NCI-H2227 (cell line): ENCODE measurements around the gene S1PR3.

Experiments
- DNase-seq: peaks from one replicate; lab custom pipeline; 2025; ENCODE audit not compliant: unreplicated experiment; lab: John Stamatoyannopoulos, UW

The S1PR3 gene

DNA sequence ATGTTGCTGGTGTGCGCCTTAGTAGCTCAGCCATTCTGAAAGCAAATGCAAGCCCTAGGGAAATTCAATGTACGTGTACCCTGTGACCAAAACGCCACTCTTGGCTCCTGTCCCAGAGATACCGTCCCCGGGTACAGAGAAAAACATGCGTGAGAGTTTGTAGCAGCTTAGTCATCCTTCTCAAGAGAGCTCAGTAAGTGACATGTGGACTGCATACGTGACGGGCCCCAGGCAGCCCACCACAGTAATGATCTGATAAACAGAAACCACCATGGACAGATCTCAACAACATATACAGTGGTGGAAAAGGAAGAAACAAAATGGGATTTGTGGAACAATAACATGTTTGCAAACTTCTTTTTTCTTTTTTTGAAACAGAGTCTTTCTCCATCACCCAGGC, 45.1 kb downstream of the S1PR3 start:
- DNase-seq = no peak

DNA sequence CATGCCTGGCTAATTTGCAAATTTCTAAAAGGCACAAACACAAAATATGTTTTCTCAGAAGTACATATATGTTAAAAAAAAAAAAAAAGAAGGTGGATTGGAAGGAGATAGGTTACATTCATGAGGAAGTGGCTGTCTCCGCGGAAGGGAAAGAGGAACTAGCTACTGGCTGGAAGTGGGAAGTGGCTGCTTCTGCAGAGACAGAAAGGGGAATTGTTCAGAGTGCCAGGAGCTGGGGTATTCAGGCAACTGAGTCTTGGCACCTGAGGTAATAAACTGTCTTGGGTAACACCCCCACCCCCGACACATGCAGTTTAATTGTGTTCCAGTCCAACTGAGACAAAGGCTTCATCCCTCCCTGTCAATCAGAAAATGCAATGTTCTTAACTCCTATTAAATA, 45.6 kb downstream of the S1PR3 start:
- DNase-seq = no peak

DNA sequence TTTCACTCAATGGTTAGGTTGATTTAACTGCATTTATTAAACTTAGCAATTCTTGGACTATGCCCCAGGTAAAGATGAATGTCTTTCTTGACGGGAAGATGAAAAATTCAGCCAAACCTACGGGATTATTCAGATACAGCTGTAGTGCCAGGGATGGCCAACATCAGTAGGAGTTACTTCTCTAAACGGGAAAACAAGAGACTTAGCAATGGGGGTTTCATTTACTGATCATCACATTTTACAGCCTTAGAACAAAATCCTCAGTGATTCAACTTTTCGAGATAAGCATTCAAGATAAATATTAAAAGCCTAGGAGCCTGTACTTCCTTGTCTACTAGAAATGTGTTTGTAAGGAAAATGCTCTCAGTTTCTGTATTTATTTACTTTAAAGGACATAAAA, 46.1 kb downstream of the S1PR3 start:
- DNase-seq = no peak

DNA sequence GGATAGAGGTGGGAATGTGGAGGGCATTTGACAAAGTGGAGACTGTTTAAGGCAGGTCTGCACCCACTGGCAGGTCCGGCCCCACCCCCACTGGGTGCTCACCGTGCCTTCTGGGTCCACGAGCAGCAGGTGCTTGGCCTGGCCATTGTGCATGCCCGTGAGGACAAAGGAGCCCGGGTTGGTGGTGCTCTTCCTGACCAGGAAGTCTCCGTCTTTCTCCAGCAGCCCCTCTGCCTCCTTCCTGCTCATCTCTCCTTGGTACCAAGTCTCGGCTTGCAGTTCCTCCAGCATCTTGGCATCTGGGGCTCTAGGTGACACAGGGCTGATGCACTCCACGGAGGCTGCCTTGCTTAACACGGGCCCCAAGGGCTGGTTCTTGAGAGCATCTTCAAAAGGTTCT, 46.6 kb downstream of the S1PR3 start:
- DNase-seq = no peak

DNA sequence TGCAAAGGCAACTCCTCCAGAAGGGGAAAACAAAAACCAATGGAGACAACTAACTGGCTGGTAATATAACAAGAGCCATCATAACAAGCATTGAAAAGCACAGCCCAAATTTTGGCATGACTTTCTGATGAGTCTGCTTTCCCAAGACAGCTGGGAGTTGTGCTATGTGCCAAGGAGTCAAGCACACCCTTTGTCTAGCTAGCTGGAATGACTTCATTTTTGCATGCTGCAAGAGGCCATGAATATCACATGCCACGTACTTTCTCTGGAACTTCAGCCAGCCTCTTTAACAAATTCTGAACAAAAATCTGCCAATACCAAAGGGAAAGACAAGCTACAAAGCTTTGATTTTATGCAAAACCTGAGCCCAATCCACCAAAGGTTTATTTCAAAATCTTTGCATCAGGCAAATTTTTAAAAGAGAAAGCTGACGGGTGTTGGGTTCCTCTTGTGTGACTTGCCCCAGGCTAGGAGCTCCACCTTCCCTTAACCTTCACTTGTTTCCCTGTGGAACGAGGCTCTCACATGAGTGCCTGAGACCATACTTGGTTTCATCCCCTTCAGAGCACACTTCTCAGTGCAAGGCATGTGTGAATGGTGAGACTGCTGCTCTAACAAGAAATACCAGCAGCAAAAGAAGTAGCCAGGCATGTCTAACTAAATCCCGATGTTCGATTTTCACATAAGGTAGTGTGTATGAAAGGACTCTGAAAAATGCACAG, 47.3 kb downstream of the S1PR3 start:
- DNase-seq = no peak

DNA sequence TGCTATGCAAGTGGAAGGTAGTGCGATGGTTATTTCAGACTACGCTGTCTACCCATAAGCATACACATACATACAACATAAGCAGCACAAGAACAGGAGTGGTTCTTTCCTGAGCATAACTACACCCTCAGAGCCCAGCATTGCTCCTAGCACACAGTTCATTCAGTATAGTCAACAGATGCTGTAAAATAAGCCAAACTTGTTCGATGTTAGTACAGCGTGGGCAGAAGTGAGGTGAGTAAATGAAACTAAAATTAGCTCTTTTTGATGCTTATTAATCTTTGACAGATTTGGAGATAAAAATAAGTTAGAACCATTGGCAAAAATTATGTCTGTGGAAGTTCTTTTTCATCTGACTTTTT, 47.8 kb downstream of the S1PR3 start:
- no peak for DNase-seq

DNA sequence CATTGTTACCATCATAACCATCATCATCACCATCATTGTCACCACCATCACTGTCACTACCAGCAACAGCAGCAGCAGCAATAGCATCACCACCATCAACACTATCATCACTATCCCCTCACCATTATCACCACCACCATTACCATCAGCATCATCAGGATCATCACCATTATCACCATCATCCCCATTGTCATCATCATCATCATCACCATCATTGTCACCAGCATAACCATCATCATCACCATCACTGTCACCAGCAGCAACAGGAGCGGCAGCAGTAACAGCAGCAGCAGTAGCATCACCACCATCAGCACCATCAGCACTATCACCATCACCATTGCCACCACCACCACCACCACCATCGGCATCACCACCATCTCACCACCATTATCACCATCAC, 48.4 kb downstream of the S1PR3 start:
- DNase-seq = no peak

DNA sequence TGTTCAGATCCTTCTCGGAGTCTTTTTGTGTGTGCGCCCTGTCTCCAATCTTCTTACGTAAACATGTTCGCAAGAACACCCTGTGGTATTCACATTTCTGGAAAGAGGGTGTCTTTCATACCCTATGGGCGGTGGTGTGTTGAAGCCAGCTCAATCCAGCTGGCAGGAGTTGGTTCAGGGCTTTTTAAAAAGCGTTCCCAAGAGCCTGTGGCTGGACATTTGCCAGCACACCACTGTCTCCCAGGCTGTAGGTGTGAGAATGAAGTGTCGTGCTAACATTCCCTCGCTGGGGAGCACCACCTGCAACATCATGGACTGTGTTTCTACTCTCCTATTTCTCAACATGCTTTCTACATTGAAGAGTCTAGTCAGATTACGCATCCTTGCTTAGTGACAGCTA, 51.7 kb downstream of the S1PR3 start:
- DNase-seq = no peak

DNA sequence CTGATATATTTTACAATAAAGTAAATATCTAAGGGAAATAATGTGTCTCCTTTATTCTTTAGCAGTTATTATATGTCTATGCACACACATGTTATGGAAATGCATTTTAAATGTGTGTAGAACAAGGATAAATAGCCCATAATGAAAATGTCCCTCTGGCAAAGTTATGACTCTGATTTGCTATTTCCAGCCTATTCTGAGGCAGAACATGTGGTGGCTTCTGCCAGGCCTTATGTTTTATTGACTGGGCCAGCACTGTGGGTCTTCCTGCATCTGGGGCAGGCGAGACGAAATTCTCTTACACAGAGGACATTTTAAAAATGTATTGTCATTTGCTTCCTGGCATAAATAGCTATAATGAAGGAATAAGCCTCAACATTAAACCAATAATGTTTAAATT, 52.8 kb downstream of the S1PR3 start:
- DNase-seq = no peak

DNA sequence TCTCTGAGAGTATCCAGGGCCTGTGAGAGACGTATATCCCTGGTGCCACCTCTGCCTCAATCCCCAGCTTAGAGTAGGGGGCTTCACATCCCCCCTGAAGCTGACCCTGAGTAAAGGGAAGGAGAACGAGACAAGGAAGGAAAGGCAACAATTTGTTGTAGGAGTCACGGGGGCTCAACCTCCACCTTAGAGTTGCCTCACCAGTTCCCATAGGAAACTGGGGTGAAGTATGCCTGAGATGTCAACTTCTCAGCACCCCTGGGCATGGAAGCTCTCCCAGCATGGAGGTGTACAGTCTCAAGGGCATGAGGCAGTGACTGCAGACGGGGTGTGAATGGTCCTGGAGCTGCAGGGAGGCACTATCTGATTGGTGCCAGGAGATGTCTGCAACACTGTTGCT, 53.6 kb downstream of the S1PR3 start:
- no peak for DNase-seq

DNA sequence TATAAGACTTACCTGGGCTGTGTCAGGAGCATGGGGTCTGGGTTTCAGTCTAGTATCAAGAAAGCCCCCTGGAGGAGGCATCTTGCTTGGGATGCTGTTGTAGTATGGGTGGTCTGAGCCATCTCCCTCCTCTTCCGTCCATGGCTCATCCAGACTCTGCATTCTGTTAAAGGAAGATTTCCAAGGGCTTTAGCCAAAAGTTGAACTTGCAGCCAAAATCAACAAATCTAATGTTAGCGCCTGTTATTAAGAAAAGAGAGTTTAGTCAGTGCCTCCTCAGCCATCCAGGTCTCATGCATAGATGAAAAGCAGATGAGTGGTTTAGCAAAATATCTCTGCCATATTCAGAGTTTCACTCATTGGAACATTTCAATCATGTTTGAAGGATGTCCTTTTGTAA, 55.6 kb downstream of the S1PR3 start:
- no peak for DNase-seq

DNA sequence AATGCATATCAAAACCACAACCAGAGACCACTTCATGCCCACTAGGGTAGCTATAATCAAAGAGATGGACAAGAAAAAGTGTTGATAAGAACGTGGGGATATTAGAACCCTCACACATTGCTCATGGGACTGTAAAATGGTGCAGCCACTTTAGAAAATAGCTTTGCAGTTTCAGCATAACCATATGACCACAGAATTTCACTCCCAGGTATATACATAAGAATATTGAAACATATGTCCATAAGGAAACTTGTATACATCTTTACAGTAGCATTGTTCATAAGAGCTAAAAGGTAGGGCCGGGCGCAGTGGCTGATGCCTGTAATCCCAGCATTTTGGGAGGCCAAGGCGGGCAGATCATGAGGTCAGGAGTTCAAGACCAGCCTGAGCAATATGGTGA, 56.4 kb downstream of the S1PR3 start:
- no peak for DNase-seq

DNA sequence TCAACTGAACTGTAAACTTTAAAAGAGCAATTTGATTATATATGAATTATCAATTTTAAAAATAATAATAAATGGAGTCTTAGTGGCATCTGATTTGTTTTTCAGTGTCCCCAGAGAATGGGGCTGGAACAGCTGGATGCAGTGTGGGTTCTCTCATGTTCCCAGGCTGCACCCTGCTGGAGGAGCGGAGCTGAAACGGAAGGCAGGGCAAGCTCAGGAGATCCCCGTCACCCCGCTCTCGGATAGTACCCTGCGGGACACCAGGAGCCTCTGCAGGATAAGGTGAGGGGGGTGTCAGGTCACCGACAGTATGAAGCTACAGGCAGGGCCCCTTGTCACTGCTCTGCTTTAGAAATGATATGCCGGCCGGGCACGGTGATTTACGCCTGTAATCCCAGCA, 57.3 kb downstream of the S1PR3 start:
- DNase-seq = no peak

DNA sequence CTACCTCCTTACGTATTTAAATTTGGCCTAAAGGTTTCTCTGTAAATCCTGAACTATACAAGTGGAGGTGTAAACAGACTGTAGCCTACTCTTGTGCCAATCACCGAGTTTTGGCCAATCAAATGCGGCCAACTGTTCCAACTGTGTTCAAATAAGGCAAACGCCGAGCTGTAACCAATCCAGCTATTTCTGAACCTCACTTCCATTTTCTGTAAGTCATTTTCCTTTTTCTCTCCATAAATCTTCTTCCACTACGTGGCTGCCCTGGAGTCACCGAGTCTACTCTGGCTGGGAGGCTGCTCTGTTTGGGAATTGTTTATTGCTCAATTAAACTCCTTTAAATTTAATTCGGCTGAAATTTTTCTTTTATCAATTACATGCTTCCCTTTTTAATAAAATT, 58.4 kb downstream of the S1PR3 start:
- DNase-seq = no peak

DNA sequence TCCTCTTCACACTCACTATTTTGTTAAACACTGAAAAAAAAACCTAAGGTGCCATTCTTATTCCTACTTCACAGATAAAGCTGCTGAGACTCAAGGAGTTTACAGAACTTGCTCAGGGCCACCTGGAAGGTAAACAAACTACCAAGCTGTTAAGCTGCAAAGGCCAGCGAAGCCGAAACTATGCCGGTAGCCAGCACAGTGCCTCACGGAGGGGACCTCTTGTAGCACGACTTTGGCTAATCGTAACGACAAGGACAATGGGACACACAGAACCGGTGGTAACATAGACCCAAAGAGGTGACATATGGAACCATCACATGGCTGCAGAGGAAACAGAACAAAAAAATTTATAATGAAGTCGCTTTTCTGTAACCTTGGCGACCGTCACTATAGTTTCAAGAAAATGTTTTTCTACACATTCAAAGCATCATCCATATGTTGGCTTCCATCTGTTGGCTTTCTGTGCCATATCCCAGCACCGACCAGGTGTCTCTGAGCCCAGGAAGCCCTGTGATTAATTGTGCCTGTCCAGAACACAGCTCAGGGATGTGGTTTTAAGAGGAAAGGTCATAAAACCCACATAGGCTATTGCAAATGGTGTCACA, 60.3 kb downstream of the S1PR3 start:
- DNase-seq = no peak

DNA sequence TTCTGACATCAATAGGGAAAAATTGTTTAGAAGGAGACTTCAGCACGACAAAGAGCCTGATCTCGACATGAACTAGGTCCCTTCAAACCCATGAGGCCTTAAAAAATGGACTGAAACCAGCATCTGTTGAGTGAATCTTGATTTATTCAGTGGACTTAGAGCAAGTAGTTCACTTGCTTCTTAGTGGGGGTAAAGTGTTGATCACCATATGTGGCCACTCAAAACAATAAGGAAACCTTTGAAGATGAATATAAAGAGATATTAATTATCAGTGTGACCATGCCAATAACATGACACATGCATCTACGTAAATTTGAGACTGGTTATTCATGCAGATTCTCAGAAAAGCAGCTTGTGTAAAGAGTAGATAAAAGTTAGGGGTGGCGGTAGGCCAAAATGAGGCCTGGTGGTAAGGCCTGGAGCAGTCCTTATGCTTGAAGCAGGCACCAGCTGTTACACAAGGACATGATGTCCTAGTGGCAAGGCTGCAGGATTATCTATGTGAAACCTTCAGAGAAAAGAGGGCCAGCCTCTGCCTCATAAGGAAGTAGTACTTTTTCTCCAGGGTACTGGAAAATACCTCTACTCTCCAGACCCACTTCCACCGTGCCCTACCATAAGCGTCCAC, 61.3 kb downstream of the S1PR3 start:
- no peak for DNase-seq

DNA sequence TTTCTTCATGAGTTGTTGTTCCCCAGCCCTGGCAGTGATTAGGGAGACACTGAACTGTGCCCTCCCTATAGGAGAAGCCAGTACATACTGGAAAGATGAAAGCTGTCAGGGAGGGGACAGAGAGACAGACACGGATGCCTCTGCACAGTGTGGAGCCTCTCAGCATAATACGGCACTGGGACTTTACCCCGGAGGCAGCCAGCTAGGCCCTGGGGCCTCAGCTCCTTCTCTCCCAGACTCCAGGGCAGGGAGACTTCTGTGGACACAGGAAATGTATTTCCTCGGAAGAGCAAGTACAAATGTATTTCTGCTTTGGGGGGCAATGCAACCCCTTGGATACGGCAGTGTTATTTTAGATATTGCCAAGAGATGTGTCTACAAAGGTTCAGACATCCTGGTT, 62.0 kb downstream of the S1PR3 start:
- DNase-seq = no peak
